Mammary epithelial cell (primary cell): ENCODE results near the gene PRKAR2B.

Source experiments
- EZH2 ChIP-seq: IDR thresholded peaks from 2 replicates; pipeline ENCODE4 v1.6.1; 2012; ENCODE audit warnings: low read length, inconsistent platforms, borderline replicate concordance
- TF ChIP-seq, protein P1 (sequence below), 2 donors: IDR thresholded peaks in 1 of 2; conservative IDR thresholded peaks in 1 of 2; 2 replicates each; pipeline ENCODE4 v1.5.1; 2011 to 2012; ENCODE audit warnings: inconsistent platforms in 2 of 2, low read length in 2 of 2, mild to moderate bottlenecking in 2 of 2, control low read depth in 1 of 2, low read depth in 1 of 2; ENCODE audit not compliant: insufficient read depth in 1 of 2; ENCODE audit errors: extremely low read depth in 1 of 2

DNA sequence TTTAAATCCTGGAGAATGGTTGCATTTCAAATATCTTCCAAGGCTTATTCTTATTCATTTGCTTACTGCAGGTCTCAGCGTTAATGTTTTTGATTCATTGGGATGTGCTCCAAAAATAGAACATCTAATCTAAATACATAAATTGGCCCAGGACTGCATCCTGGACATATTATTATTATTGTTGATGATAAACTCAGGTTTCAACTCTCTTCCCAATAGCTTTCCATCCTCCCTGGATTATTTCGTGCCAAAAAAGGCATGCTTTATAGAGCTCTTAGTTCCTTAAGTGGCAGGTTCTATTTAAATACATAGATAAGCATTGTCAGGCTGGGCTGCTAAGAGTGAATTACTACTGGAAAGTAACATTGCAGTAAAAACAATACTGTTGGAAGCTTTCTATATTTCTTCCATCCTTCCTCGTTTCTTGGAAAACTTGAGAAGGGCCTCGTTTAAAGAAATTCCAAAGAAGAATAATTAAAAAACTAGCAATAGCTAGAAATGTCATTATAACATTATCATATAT, 14.7 kb upstream of the PRKAR2B start:
- TF ChIP-seq, protein P1, sequence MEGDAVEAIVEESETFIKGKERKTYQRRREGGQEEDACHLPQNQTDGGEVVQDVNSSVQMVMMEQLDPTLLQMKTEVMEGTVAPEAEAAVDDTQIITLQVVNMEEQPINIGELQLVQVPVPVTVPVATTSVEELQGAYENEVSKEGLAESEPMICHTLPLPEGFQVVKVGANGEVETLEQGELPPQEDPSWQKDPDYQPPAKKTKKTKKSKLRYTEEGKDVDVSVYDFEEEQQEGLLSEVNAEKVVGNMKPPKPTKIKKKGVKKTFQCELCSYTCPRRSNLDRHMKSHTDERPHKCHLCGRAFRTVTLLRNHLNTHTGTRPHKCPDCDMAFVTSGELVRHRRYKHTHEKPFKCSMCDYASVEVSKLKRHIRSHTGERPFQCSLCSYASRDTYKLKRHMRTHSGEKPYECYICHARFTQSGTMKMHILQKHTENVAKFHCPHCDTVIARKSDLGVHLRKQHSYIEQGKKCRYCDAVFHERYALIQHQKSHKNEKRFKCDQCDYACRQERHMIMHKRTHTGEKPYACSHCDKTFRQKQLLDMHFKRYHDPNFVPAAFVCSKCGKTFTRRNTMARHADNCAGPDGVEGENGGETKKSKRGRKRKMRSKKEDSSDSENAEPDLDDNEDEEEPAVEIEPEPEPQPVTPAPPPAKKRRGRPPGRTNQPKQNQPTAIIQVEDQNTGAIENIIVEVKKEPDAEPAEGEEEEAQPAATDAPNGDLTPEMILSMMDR (conservative IDR thresholded peaks at IDR 0.05 in 1 of 2, IDR thresholded peaks at IDR 0.05 in 1 of 2; ENCODE audit: extremely low read depth in 1 of 2, insufficient read depth in 1 of 2, low read depth in 1 of 2, low read length in 2 of 2) = no peak
- TF ChIP-seq EZH2 = no peak
